Measurements from ENCODE around the gene CLMN. TPM values are rescaled to one million over a fixed set of nuclear protein-coding genes. Genes with fewer than 3 reads are reported as not detected.

CLMN gene
- total and polyA plus RNA-seq, 5 donors from 2014 or later: 0.17 to 0.90 TPM; not detected in 3

DNA sequence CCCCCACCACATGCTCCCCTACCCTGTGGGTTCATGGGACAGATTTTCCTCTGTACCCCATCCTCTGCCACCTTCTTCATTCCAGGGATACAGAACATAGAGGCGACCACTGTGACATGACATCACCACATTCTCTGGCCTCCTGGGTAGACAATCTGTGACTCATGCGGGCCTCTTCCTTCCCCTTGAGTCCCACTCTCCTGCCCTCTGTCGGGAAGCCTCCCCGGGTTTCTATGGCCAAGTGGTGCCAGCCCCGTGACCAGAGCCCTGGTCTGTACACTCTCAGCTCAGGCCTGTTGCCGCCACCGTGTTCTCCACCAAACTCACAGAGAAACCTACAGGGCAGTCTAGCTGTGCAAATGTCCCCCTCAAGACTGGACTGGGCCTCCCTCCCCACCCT is 8.0 kb downstream of the CLMN start:
- Histone ChIP-seq H3K4me3 (ENCODE audit: low read depth, low read length) (no peak overlapping the region), H3K36me3 (ENCODE audit: control insufficient read depth, insufficient read depth, low read length) (no peaks in the 10 kb centered on the region), H3K27me3 (ENCODE audit: control insufficient read depth, insufficient read depth, low read length) (no peaks in the 10 kb centered on the region), H3K9me3 (ENCODE audit: control insufficient read depth in 2 of 2, low read length in 2 of 2) (no peaks in the 10 kb centered on the region), H3K4me1 (ENCODE audit: control insufficient read depth, insufficient read depth, low read length, poor library complexity, severe bottlenecking) (no peaks in the 10 kb centered on the region), H3K27ac (ENCODE audit: insufficient read depth, low read length, poor library complexity, severe bottlenecking) (no peak overlapping the region)
- no peak overlapping the region for H3K4me3 Mint-ChIP-seq
- peaks cover 19% of the 10 kb centered on the region for H3K27me3 Mint-ChIP-seq
- DNase-seq (no peak), ATAC-seq (ENCODE audit: low read depth in 2 of 2) (no peak)
- H3K4me1 Mint-ChIP-seq: no peaks in the 10 kb centered on the region
- no peak overlapping the region for H3K27ac Mint-ChIP-seq
- peaks cover 0 to 1% (median 0%) of the 10 kb centered on the region in 7 donors for H3K9me3 Mint-ChIP-seq
- no peaks in the 10 kb centered on the region for H3K36me3 Mint-ChIP-seq

- Histone ChIP-seq H3K36me3 (ENCODE audit: control insufficient read depth, insufficient read depth, low read length) (no peaks in the 10 kb centered on the region), H3K4me1 (ENCODE audit: control insufficient read depth, insufficient read depth, low read length, poor library complexity, severe bottlenecking) (no peaks in the 10 kb centered on the region), H3K4me3 (ENCODE audit: low read depth, low read length) (no peak overlapping the region), H3K27me3 (ENCODE audit: control insufficient read depth, insufficient read depth, low read length) (no peaks in the 10 kb centered on the region), H3K9me3 (ENCODE audit: control insufficient read depth in 2 of 2, low read length in 2 of 2) (no peaks in the 10 kb centered on the region), H3K27ac (ENCODE audit: insufficient read depth, low read length, poor library complexity, severe bottlenecking) (no peak overlapping the region)
- H3K4me1 Mint-ChIP-seq: no peaks in the 10 kb centered on the region
- H3K9me3 Mint-ChIP-seq: peaks cover 0 to 1% (median 0%) of the 10 kb centered on the region in 7 donors
- H3K36me3 Mint-ChIP-seq: no peaks in the 10 kb centered on the region
- DNase-seq: no peak
- peaks cover 13% of the 10 kb centered on the region for H3K27me3 Mint-ChIP-seq
- no peak for ATAC-seq (ENCODE audit: low read depth in 2 of 2)
- H3K27ac Mint-ChIP-seq: no peak overlapping the region
- H3K4me3 Mint-ChIP-seq: no peak overlapping the region
These were observed 8.9 kb downstream of the CLMN start for GRCh38 chr14:95310635-95311380.

- Mint-ChIP-seq H3K27me3 (peaks cover 13% of the 10 kb centered on the region), H3K4me1 (no peaks in the 10 kb centered on the region), H3K27ac (no peak overlapping the region), H3K36me3 (no peaks in the 10 kb centered on the region), H3K4me3 (no peak overlapping the region), H3K9me3 (peaks cover 0 to 1% (median 0%) of the 10 kb centered on the region in 7 donors)
- Histone ChIP-seq H3K4me1 (ENCODE audit: control insufficient read depth, insufficient read depth, low read length, poor library complexity, severe bottlenecking) (no peaks in the 10 kb centered on the region), H3K27me3 (ENCODE audit: control insufficient read depth, insufficient read depth, low read length) (no peaks in the 10 kb centered on the region), H3K4me3 (ENCODE audit: low read depth, low read length) (no peak overlapping the region), H3K27ac (ENCODE audit: insufficient read depth, low read length, poor library complexity, severe bottlenecking) (no peak overlapping the region), H3K9me3 (ENCODE audit: control insufficient read depth in 2 of 2, low read length in 2 of 2) (no peaks in the 10 kb centered on the region), H3K36me3 (ENCODE audit: control insufficient read depth, insufficient read depth, low read length) (no peaks in the 10 kb centered on the region)
- DNase-seq: no peak
- ATAC-seq (ENCODE audit: low read depth in 2 of 2): no peak
These were observed 10.3 kb downstream of the CLMN start for GRCh38 chr14:95309261-95310051.

DNA sequence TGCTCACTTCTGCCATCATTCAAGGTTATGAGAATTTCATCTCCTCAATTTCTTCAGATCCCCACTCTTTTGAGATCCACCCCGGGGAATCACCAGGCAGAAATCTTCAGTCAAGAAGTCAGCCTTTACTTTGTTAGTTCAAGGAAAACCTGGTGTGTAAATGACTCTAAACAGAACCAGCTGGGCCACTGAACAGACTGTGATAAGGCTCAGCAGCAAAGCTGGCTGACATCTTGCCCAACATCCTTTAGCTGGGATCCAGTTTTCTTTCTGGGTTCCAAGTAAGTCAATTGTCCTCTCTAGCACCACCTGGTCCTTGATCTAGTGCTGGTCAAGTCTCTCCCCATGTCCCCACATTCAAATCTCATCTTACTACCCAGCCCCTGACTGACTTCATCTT is 11.6 kb downstream of the CLMN start:
- Histone ChIP-seq H3K9me3 (ENCODE audit: control insufficient read depth in 2 of 2, low read length in 2 of 2) (no peaks in the 10 kb centered on the region), H3K27ac (ENCODE audit: insufficient read depth, low read length, poor library complexity, severe bottlenecking) (no peak overlapping the region), H3K36me3 (ENCODE audit: control insufficient read depth, insufficient read depth, low read length) (no peaks in the 10 kb centered on the region), H3K4me3 (ENCODE audit: low read depth, low read length) (no peak overlapping the region), H3K4me1 (ENCODE audit: control insufficient read depth, insufficient read depth, low read length, poor library complexity, severe bottlenecking) (no peaks in the 10 kb centered on the region), H3K27me3 (ENCODE audit: control insufficient read depth, insufficient read depth, low read length) (no peaks in the 10 kb centered on the region)
- Mint-ChIP-seq H3K36me3 (no peaks in the 10 kb centered on the region), H3K4me1 (no peaks in the 10 kb centered on the region), H3K9me3 (peaks cover 0 to 1% (median 0%) of the 10 kb centered on the region in 7 donors), H3K27ac (no peak overlapping the region), H3K4me3 (no peak overlapping the region), H3K27me3 (peaks cover 13% of the 10 kb centered on the region)
- DNase-seq (no peak), ATAC-seq (ENCODE audit: low read depth in 2 of 2) (no peak)

GRCh38 chr14:95307402-95308041 is 12.2 kb downstream of the CLMN start:
- no peak for ATAC-seq (ENCODE audit: low read depth in 2 of 2)
- Mint-ChIP-seq H3K36me3 (no peaks in the 10 kb centered on the region), H3K9me3 (peaks cover 0 to 1% (median 0%) of the 10 kb centered on the region in 7 donors), H3K27me3 (peaks cover 13% of the 10 kb centered on the region), H3K27ac (no peak overlapping the region), H3K4me3 (no peak overlapping the region), H3K4me1 (no peaks in the 10 kb centered on the region)
- DNase-seq: no peak
- Histone ChIP-seq H3K9me3 (ENCODE audit: control insufficient read depth in 2 of 2, low read length in 2 of 2) (no peaks in the 10 kb centered on the region), H3K4me3 (ENCODE audit: low read depth, low read length) (no peak overlapping the region), H3K27me3 (ENCODE audit: control insufficient read depth, insufficient read depth, low read length) (no peaks in the 10 kb centered on the region), H3K4me1 (ENCODE audit: control insufficient read depth, insufficient read depth, low read length, poor library complexity, severe bottlenecking) (no peaks in the 10 kb centered on the region), H3K27ac (ENCODE audit: insufficient read depth, low read length, poor library complexity, severe bottlenecking) (no peak overlapping the region), H3K36me3 (ENCODE audit: control insufficient read depth, insufficient read depth, low read length) (no peaks in the 10 kb centered on the region)

DNA sequence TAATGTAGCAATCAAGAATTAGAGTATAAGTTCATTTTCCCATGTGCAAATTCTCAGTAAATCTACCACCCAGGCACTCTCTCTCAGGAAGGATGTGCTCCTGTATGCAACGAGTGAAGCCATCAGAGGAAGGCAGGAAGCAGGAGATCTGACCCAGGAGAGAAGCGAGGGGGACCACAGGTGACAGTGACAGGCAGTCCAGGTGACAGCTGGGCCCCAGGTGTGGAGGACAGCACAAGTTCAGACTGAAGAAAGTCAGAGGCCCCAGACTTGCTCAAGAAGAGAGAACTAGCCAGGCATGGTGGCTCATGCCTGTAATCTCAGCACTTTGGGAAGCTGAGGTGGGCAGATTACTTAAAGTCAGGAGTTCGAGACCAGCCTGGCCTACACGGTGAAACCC is 13.8 kb downstream of the CLMN start:
- H3K36me3 ChIP-seq (ENCODE audit: control insufficient read depth, insufficient read depth, low read length): no peaks in the 10 kb centered on the region
- H3K36me3 Mint-ChIP-seq: no peaks in the 10 kb centered on the region
- no peak overlapping the region for H3K4me3 ChIP-seq (ENCODE audit: low read depth, low read length)
- ATAC-seq (ENCODE audit: low read depth in 2 of 2) (no peak), DNase-seq (no peak)
- H3K4me1 ChIP-seq (ENCODE audit: control insufficient read depth, insufficient read depth, low read length, poor library complexity, severe bottlenecking): no peaks in the 10 kb centered on the region
- H3K27me3 Mint-ChIP-seq: peaks cover 5% of the 10 kb centered on the region
- no peak overlapping the region for H3K27ac ChIP-seq (ENCODE audit: insufficient read depth, low read length, poor library complexity, severe bottlenecking)
- H3K4me1 Mint-ChIP-seq: no peaks in the 10 kb centered on the region
- H3K4me3 Mint-ChIP-seq: no peak overlapping the region
- H3K27me3 ChIP-seq (ENCODE audit: control insufficient read depth, insufficient read depth, low read length): no peaks in the 10 kb centered on the region
- no peaks in the 10 kb centered on the region for H3K9me3 Mint-ChIP-seq
- no peak overlapping the region for H3K27ac Mint-ChIP-seq
- no peaks in the 10 kb centered on the region for H3K9me3 ChIP-seq (ENCODE audit: control insufficient read depth in 2 of 2, low read length in 2 of 2)

- H3K4me1 Mint-ChIP-seq: no peaks in the 10 kb centered on the region
- Histone ChIP-seq H3K27me3 (ENCODE audit: control insufficient read depth, insufficient read depth, low read length) (no peaks in the 10 kb centered on the region), H3K9me3 (ENCODE audit: control insufficient read depth in 2 of 2, low read length in 2 of 2) (no peaks in the 10 kb centered on the region), H3K4me3 (ENCODE audit: low read depth, low read length) (no peak overlapping the region), H3K4me1 (ENCODE audit: control insufficient read depth, insufficient read depth, low read length, poor library complexity, severe bottlenecking) (no peaks in the 10 kb centered on the region), H3K36me3 (ENCODE audit: control insufficient read depth, insufficient read depth, low read length) (no peaks in the 10 kb centered on the region), H3K27ac (ENCODE audit: insufficient read depth, low read length, poor library complexity, severe bottlenecking) (no peak overlapping the region)
- ATAC-seq (ENCODE audit: low read depth in 2 of 2) (no peak), DNase-seq (no peak)
- H3K27me3 Mint-ChIP-seq: peaks cover 9% of the 10 kb centered on the region
- H3K9me3 Mint-ChIP-seq: no peaks in the 10 kb centered on the region
- H3K27ac Mint-ChIP-seq: no peak overlapping the region
- H3K36me3 Mint-ChIP-seq: no peaks in the 10 kb centered on the region
- H3K4me3 Mint-ChIP-seq: no peak overlapping the region
These were observed 14.6 kb downstream of the CLMN start for GRCh38 chr14:95305145-95305544.

Measured in CD4-positive, CD25-positive, alpha-beta regulatory T cell (primary cell).